Measurements from ENCODE around the gene COPA.

DNA sequence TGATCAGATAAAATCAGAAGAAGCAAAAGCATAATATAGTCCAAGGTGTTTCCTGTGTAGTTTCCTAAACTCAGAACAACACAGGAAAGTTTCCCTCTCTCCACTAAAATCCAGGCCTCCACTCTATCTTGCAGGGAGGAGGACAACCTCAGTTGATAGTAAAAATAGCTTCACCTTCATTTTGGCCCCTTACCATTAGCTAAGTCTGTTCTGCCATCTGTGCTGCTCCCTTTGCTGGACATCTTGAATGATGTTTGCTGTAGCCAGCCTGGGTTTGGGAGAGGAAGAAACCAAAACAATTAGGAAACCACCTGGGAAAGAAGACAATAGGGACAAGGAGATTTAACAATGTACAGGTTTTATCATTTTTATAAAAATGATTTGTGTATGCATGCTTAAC, 99.3 kb downstream of the COPA start:
- TF ChIP-seq POLR2AphosphoS5 (IDR thresholded peaks at IDR 0.05) (no peak), EP300 (IDR thresholded peaks at IDR 0.05) (no peak), POLR2A (IDR thresholded peaks at IDR 0.05) (no peak)
- TF ChIP-seq, protein P1, sequence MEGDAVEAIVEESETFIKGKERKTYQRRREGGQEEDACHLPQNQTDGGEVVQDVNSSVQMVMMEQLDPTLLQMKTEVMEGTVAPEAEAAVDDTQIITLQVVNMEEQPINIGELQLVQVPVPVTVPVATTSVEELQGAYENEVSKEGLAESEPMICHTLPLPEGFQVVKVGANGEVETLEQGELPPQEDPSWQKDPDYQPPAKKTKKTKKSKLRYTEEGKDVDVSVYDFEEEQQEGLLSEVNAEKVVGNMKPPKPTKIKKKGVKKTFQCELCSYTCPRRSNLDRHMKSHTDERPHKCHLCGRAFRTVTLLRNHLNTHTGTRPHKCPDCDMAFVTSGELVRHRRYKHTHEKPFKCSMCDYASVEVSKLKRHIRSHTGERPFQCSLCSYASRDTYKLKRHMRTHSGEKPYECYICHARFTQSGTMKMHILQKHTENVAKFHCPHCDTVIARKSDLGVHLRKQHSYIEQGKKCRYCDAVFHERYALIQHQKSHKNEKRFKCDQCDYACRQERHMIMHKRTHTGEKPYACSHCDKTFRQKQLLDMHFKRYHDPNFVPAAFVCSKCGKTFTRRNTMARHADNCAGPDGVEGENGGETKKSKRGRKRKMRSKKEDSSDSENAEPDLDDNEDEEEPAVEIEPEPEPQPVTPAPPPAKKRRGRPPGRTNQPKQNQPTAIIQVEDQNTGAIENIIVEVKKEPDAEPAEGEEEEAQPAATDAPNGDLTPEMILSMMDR (IDR thresholded peaks at IDR 0.05), result no peak

Measured in upper lobe of left lung (tissue), 4 donors.